Frontal cortex (tissue), 4 donors: Measurements from ENCODE around the gene SNX10. TPM values are rescaled to one million over a fixed set of nuclear protein-coding genes. Genes with fewer than 3 reads are reported as not detected.
A peak's percentile ranks its signal among the peaks of the same experiment; 100 is the strongest.
"Not testable (repeated sequence)": the region's sequence is repeated elsewhere in the genome, so short reads cannot be mapped to it uniquely, and the experiment has no call there.

Experiments used
- DNase-seq, 2 donors: peaks; one replicate each; pipeline ENCODE4 v3.0.0; 2012; ENCODE audit warnings: low spot score in 2 of 2
- FAIRE-seq: peaks from 2 replicates; lab custom pipeline; 2012; peaks lifted over from hg19 to GRCh38; lab: Jason Lieb, UNC
- total RNA-seq: library from RNA; depleted of rRNA; stranded (reverse); fragments of >200 nt; gene quantifications from one replicate; pipeline ENCODE4 v1.2.3, GENCODE V29; 2014
- donor health status: control.
- donor health status: control.
- donor health status: control.

The SNX10 gene
- total RNA-seq = 37.1 TPM

DNA sequence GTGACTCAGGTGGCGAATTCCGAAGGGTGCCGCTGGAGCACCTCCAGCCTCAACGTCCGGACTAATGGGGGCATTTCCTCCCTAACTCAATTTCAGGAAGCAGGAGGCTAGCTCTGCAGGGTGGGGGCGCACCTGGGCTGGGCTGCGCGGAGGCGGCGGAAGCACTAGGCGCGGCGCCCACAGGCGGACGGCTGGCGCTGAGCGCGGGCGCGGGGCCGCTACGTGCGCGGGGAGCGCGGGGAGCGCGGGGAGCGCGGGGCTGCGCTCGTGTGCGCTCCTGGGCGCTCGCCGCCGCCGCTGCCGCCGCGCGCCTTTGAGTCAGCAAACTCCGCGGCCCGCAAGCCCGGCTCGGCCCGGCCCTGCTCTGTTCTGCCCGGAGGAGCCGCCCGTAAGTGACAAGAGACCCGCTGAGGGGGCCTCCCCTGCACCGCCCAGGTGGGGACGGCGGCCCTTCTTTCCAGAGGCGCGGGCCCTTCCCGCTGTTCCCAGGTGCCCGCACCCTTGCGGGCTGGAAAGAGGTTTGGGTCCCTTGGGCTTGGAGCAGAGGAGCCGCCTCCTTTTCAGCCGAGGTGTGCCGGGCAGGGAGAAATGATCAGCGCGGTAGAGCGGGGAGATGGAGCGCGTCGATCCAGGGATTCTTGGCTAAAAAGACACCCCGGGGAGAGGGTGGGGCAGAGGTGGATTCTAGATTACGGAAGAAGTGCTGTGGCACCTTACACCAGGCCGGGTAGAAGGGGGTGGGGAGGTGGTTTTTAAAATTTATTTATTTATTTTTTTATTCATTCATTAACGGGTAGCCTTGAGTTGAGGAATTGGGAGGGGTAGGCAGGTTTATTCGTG lies at the start of gene SNX10:
TSS of gene SNX10 (plus strand) at position 164 of the 840 bp plus-strand sequence. CDS start 54,581 bp downstream, outside the sequence.
- DNase-seq (peak; percentile 29 to 52), FAIRE-seq (no peak)

DNA sequence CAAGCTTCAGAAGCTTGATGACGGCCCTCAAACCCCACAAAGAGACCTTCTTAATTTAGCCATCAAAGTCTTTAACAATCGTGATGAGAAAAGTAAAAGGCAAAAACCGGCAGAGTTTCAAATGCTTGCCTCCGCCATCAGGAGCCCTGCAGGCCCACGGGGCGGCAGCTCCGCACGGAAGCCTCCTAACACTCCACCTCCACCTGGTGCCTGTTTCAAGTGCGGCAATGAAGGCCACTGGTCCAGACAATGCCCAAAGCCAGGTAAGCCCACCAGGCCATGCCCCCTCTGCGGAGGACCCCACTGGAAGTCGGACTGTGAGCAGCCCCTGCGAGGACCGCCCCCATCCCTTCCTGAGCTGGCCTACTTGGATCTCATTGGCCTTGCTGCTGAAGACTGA lies 46.5 kb upstream of the SNX10 start:
- FAIRE-seq (no peak), DNase-seq (no peak)

DNA sequence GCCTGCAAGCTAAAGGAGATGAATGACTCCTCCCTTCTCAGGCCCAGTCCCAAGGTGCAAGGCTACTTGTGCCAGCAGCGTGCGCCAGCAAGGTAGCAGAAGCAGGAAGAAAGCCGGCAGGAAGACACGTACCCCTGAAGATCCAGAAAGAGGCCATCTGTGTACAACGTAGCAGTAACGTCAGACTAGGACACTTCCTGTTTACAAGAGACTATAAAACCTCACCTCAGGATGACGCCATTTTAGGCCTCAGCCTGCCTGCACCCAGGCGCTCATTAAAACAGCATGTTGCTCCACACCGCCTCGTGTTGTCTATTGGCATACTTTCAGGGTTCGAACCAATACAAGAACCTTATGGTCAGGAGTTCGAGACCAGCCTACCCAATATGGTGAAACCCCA lies 41.4 kb upstream of the SNX10 start:
- DNase-seq (no peak), FAIRE-seq (no peak)

GRCh38 chr7:26261866-26262265 lies 29.8 kb upstream of the SNX10 start:
- not testable (repeated sequence) for FAIRE-seq, DNase-seq

DNA sequence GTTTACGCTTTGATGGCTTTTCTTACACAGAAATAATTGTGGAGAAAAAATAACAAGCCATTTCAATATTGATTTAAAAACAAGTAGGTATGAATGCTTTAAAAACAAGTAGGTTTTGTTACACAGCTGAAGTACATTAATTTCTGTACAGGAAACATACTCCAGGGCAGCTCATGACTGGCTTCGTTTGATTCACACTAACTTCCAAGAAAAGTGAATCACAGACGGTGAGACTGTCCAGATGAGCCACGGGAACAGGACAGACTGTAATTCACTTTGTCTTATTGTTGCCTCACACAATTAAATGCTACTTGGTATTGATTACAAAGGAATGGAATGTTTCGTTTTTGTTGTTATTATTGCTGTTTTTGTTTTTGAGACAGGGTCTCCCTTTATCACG lies 26.6 kb upstream of the SNX10 start:
- DNase-seq (no peak), FAIRE-seq (no peak)

DNA sequence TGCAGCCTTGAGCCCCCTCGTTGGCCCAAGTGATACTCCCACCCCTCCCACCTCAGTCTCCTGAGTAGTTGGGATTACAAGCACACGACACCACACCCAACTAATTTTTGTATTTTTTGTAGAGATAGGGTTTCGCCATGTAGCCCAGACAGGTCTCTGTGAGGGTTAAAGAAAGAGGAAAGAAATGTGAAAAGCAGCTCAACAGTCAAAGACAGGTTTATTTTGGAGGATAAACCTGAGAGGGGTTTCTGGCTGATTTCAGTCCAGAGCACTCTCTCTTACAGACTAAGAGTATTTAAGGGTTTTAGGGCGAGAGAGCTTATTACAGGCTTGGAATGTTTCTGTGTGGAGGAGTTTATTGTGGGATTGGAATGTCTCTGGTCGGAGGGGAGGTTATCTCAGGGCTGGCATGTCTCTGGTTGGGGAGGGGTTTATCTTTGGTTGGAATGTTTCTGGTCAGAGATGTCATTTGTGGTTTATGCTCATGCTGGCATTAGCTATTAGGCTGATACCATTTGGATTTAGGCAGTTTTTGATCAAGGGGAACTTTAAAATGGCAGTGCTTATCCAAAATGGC lies 26.1 kb upstream of the SNX10 start:
- DNase-seq (no peak), FAIRE-seq (no peak)

DNA sequence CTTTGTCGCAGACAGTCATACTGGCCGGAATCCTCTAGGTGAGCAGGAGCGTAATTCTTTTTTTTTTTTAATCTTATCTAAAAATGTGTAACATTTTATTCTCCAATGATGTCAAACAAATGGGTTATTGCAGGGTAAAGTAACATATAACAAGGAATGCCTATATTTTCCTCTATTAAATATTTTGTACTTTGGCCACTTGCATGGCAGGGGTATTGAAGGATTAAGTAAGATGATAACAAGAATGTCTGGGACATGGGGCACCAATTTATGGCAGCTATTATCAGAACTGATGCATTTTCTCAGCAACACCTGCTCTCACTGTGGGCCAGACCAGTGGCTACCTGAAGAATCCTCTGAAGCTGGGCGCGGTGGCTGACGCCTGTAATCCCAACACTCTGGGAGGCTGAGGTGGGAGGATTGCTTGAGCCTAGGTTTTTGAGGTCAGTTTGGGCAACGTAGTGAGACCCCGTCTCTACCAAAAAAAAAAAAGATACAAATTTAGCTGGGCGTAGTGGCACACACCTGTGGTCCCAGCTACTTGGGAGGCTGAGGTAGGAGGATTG lies 24.0 kb upstream of the SNX10 start:
- FAIRE-seq (no peak), DNase-seq (no peak)

DNA sequence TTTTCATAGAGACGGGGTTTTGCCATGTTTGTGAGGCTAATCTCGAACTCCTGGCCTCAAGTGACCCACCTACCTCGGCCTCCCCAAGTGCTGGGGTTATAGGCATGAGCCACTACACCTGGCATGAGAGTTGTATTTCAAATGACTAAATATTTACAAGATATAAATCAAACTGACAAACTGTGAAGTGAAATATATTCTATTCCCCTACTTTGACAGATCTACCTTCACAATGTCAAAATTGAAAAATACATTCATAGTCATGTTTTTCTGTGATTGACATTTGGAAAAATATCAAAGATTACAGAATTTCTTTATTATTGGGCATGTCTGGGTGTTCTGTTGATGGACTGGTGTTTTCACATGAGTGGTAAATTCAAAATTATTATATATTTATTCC lies 16.4 kb upstream of the SNX10 start:
- DNase-seq (no peak), FAIRE-seq (no peak)

DNA sequence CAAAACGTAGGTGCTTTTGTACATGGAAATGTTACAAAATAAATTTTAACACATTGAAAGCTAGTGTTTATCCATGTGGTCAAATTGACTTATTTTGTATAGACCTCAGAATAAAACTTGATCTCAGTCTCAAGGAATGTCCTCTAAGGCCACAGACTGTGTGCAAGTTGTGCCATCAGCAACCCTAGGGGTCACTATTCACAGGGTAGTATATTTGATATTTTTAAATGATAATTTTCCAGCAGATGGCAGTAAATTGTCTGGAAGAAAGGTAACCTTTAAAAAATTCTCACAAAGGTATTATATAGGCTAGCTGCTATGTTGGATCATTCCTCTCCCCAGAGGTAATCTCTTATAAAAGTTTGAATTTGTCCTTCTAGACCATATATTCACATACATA lies 12.9 kb upstream of the SNX10 start:
- FAIRE-seq (no peak), DNase-seq (no peak)

GRCh38 chr7:26279405-26279804 lies 12.3 kb upstream of the SNX10 start:
- no peak for DNase-seq
- no peak for FAIRE-seq

- no peak for DNase-seq
- no peak for FAIRE-seq
Observed at GRCh38 chr7:26280097-26280496, 11.6 kb upstream of the SNX10 start.

GRCh38 chr7:26280723-26281122 lies 10.9 kb upstream of the SNX10 start:
- no peak for DNase-seq
- no peak for FAIRE-seq

DNA sequence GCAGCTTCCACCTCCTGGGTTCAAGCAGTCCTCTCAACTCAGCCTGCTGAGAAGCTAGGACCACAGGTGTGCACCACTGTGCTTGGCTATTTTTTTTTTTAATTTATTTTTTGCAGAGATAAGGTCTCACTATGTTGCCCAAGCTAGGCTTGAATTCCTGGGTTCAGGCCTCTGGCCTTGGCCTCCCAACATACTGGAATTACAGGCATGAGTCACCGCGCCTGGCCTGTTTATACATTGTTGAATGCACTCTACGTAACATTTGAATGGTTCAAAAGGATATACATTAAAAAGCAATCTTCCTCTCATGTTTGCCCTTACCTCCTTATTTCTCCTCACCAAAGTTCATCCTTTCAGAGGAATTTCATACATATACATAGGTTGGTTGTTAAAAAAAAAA lies 7.2 kb upstream of the SNX10 start:
- no peak for FAIRE-seq
- DNase-seq = no peak

GRCh38 chr7:26284995-26285632 lies 6.5 kb upstream of the SNX10 start:
- DNase-seq (no peak), FAIRE-seq (no peak)

- no peak for DNase-seq
- FAIRE-seq = no peak
Observed at GRCh38 chr7:26286157-26286556, 5.5 kb upstream of the SNX10 start.

- DNase-seq, FAIRE-seq: not testable (repeated sequence)
Observed at GRCh38 chr7:26288126-26288525, 3.5 kb upstream of the SNX10 start.

DNA sequence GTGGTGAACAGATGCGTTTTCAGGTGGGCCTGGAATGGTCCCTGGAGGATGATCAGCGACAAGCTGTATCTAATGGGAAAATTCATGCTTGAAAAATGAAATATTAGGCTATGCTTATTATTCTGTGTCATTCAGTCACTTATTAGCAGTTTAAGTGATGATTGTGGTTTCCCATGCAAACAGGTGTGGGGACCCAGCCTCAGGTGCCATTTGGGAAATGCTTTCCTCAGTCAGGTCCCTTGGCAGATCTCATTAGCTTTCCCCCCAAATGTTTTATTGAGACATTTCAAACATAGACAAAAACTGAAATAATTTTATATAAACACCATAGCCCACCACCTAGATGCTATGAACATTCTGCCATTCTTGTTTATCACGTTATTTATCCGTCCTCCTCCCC lies 411 bp upstream of the SNX10 start:
- no peak for DNase-seq
- no peak for FAIRE-seq

GRCh38 chr7:26292768-26293560 lies 1.3 kb downstream of the SNX10 start:
- FAIRE-seq = no peak

DNA sequence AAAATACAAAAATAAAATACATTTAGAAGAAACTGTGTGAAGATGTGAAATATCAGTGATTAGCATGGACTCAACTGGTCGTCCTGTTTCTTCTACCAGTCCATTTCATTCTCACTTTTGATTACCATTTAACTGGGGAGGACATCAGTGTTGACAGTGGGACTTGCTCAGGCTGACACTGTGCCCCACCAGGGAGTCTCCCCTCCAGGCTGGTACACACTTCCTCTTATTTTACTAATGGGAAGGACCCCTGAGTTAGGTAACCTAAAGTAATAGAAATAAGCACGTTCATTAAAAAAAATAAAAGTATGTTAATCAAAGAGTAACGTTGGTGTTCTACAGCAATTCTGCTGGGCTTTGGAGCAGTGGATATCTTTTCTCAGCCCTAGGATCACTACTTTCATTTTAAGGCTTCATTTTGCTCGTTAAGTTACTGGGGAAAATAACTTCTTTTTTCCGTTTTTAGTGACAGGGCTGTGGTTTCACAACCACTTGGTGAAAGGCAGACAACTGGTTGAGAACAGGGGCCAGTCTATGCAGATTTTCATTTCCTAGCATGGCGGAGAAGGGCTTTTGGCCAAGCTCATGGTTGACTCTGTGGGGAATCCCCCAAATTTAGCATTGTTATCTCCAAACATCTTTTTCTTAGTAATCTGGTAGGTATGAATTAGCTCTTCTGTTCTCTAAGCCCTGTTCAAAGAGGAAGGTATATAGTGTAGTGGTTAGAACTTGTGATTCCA lies 2.1 kb downstream of the SNX10 start:
- DNase-seq (no peak), FAIRE-seq (no peak)

More at GRCh38 chr7:26292768-26293560, 1.3 kb downstream of the SNX10 start:
- DNase-seq = no peak
